Kidney (tissue), 14 donors: ENCODE data around the gene TRAF4. TPM values are rescaled to one million over a fixed set of nuclear protein-coding genes. Genes with fewer than 3 reads are reported as not detected.

ENCODE experiments used
- DNase-seq, 5 donors: peaks; one replicate each; pipeline ENCODE4 v3.0.0-alpha.2; 2013 to 2020
- FAIRE-seq: peaks from 2 replicates; lab custom pipeline; 2012; peaks lifted over from hg19 to GRCh38; lab: Jason Lieb, UNC
- H3K27ac ChIP-seq, 2 donors: one replicate each; pipeline ENCODE4 v1.7.0; 2013; ENCODE audit warnings: low read depth in 2 of 2, low read length in 2 of 2, inconsistent platforms in 1 of 2
- H3K27me3 ChIP-seq: one replicate; pipeline ENCODE4 v1.7.1; 2013; ENCODE audit warnings: low read length, inconsistent platforms; ENCODE audit not compliant: control insufficient read depth, insufficient read depth
- H3K36me3 ChIP-seq, 3 donors: one replicate each; pipeline versions ENCODE4 v1.7.0 to v1.7.1; 2013; ENCODE audit warnings: low read length in 3 of 3, control low read depth in 1 of 3, inconsistent platforms in 1 of 3; ENCODE audit not compliant: insufficient read depth in 3 of 3, control insufficient read depth in 2 of 3
- H3K4me1 ChIP-seq, 3 donors: one replicate each; pipeline versions ENCODE4 v1.7.0 to v1.7.1; 2013; ENCODE audit warnings: low read length in 3 of 3, inconsistent platforms in 1 of 3, low read depth in 1 of 3; ENCODE audit not compliant: control insufficient read depth in 2 of 3, insufficient read depth in 2 of 3
- H3K4me3 ChIP-seq, 3 donors: one replicate each; pipeline versions ENCODE4 v1.7.0 to v1.8.1; 2013; ENCODE audit warnings: low read length in 3 of 3, control low read depth in 1 of 3, inconsistent platforms in 1 of 3
- H3K9ac ChIP-seq, 3 donors: one replicate each; pipeline versions ENCODE4 v1.7.0 to v1.7.1; 2013; ENCODE audit warnings: low read length in 3 of 3, control low read depth in 1 of 3, inconsistent platforms in 1 of 3
- H3K9me3 ChIP-seq, 3 donors: one replicate each; pipeline versions ENCODE4 v1.7.0 to v1.7.1; 2013; ENCODE audit warnings: low read length in 3 of 3, control low read depth in 1 of 3, inconsistent platforms in 1 of 3; ENCODE audit not compliant: control insufficient read depth in 2 of 3, insufficient read depth in 1 of 3
- intact Hi-C: fragments of 100-400 bp; cut with DNase I; formaldehyde crosslinking; loops from one replicate; pipeline ENCODE4 v1.11.1; 2022
- polyA plus RNA-seq: library from polyadenylated mRNA; stranded (reverse); fragments of 350-450 nt; fragmentation: Illumina TruSeq; extraction: RNeasy Lipid Tissue Mini Kit (QIAGEN cat#74804); gene quantifications from one replicate; pipeline ENCODE4 v1.2.3, GENCODE V29; 2014; ENCODE audit warnings: low read depth, low replicate concordance; ENCODE audit not compliant: insufficient read depth
- total RNA-seq: library from RNA; stranded (reverse); fragmentation: NEBNext Ultra II Directional; extraction: Animal tissue kit (Norgen Biotek cat#: 25700); gene quantifications from one replicate; pipeline ENCODE4 v1.2.1, GENCODE V29; 2021
- TF ChIP-seq, protein P1 (sequence below): IDR thresholded peaks from 3 replicates; pipeline ENCODE4 v1.5.1; 2012; ENCODE audit warnings: mild to moderate bottlenecking, moderate library complexity, borderline replicate concordance; ENCODE audit not compliant: insufficient read depth; ENCODE audit errors: extremely low read depth
- donor health status: control.
- donor health status: control.
- donor health status: control.
- donor health status: control.
- donor health status: control.
- donor health status: DM: yes; HTN: yes; CAD: no.
- donor health status: Normal renal cell carcinoma (clear cell type).

Gene TRAF4
- total and polyA plus RNA-seq, 2 donors from 2014 or later, result 53.4 to 118 TPM

DNA sequence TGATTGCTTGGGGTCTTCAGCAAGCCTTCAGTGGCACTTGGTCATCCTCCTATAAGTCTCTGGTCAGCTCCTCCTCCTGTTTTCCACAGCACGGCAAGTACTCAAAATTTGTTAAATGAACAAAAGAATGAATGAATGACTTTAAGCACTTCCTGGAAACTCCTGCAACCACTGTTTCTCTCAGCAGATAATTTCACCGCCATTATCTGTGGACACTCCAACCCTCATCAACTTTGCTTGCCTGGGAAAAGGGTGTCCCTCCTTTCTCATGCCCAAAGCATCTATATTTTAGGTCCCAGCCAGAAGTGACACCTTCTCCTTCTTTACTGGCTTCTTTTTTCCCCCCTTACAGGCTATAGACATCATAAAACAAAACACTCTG, 36.5 kb upstream of the TRAF4 start:
- DNase-seq (no peak), FAIRE-seq (no peak)
- intact Hi-C loops, result no loop called here
- H3K27me3 ChIP-seq, result no peaks in the 10 kb centered on the region
- no peak overlapping the region for H3K9ac ChIP-seq
- H3K9me3 ChIP-seq, result no peaks in the 10 kb centered on the region
- peaks cover 0 to 5% (median 0%) of the 10 kb centered on the region in 3 donors for H3K4me1 ChIP-seq
- H3K4me3 ChIP-seq, result no peak overlapping the region
- no peak overlapping the region for H3K27ac ChIP-seq
- TF ChIP-seq, protein P1, sequence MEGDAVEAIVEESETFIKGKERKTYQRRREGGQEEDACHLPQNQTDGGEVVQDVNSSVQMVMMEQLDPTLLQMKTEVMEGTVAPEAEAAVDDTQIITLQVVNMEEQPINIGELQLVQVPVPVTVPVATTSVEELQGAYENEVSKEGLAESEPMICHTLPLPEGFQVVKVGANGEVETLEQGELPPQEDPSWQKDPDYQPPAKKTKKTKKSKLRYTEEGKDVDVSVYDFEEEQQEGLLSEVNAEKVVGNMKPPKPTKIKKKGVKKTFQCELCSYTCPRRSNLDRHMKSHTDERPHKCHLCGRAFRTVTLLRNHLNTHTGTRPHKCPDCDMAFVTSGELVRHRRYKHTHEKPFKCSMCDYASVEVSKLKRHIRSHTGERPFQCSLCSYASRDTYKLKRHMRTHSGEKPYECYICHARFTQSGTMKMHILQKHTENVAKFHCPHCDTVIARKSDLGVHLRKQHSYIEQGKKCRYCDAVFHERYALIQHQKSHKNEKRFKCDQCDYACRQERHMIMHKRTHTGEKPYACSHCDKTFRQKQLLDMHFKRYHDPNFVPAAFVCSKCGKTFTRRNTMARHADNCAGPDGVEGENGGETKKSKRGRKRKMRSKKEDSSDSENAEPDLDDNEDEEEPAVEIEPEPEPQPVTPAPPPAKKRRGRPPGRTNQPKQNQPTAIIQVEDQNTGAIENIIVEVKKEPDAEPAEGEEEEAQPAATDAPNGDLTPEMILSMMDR, result no peak
- peaks cover 0 to 8% (median 6%) of the 10 kb centered on the region in 3 donors for H3K36me3 ChIP-seq

DNA sequence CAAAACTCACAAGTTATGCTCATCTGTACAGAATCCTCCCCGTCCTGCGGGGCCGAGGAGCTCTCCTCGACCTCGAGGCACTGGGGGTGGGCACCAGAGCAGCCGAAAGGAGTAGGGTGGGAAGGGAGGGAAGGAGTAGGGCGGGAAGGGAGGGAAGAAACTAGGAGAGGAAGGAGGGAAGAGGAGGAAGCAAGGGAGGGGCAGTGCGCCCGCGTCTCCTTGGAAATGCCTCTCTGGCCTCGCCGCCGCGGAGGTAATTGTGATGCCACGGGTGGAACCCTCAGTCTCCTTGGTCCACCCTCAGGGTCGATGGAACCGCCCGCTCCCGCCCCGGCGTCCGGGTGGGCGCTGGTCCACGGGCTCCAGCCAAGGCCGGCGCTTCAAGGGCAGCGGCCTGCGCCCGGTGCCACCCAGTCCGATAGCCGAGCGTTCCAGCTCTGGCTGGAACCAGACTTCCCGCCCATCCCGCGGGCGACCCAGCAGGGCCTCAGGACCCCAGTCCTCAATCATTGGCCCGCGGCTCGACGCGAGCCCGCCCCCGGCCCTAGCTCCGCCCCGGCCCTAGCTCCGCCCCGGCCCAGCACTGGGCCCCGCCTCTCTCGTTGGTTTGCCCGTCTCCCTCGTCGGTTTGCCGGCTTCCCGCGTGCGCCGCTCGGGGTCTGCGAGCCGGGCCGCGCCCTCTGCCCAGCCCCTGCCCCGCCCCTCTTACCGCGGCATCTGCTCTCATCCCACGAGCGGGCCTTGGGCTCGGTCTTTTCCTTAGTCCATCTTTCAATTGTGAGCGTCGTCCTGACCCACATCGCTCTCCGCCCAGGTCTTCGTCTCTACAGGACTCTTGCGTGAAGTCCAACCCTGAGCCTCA, 32.7 kb upstream of the TRAF4 start:
- TF ChIP-seq, protein P1, result peak; percentile 2
- peak overlapping the region; percentile 89 to 93 for H3K27ac ChIP-seq
- peaks cover 0 to 15% (median 5%) of the 10 kb centered on the region in 3 donors for H3K36me3 ChIP-seq
- peak overlapping the region; percentile 47 to 78 (median 73) for H3K4me3 ChIP-seq
- no peak for FAIRE-seq
- peaks cover under 1 to 7% (median 1%) of the 10 kb centered on the region in 3 donors for H3K4me1 ChIP-seq
- H3K9ac ChIP-seq, result peak overlapping the region; percentile 64 to 86 (median 65)
- peak; percentile 97 to 99 (median 98) for DNase-seq
- H3K9me3 ChIP-seq, result no peaks in the 10 kb centered on the region
- no peaks in the 10 kb centered on the region for H3K27me3 ChIP-seq
- intact Hi-C loops, result no loop called here

DNA sequence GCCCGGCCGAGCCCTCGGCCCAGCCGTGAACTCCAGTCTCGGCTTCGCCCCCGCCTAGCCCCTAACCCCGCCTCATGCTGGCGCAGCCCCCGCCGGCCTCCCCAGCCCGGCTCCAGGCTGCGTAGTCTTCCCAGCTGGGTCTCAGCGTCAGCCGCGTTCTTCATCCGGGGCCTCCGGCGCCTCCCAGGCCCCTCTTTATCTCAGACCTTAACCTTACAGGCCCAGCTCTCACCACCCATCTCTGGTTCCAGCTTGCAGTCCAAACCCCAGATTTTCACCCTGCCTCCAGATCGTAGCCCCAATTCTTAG, 32.1 kb upstream of the TRAF4 start, which contains the start of gene PROCA1:
TSS of gene PROCA1 (minus strand) at position 166 of the 309 bp plus-strand sequence. CDS start 228 bp downstream, outside the sequence.
- TF ChIP-seq, protein P1, result no peak
- Histone ChIP-seq H3K4me1 (peaks cover 4 to 12% (median 6%) of the 10 kb centered on the region in 3 donors), H3K27ac (peak within 1 kb of the TSS; percentile 89 to 93), H3K27me3 (no peaks in the 10 kb centered on the region), H3K9ac (peak within 1 kb of the TSS; percentile 64 to 86 (median 65)), H3K36me3 (peaks cover 0 to 15% (median 5%) of the 10 kb centered on the region in 3 donors), H3K4me3 (peak within 1 kb of the TSS; percentile 47 to 78 (median 73)), H3K9me3 (no peaks in the 10 kb centered on the region)
- DNase-seq, result peak in 1 of 5 donors; percentile 90
- no peak for FAIRE-seq
- intact Hi-C loops, result no loop called here
